ENCODE results near the gene PLCB3. TPM values are rescaled to one million over a fixed set of nuclear protein-coding genes. Genes with fewer than 3 reads are reported as not detected.

Gene PLCB3
- polyA plus RNA-seq (ENCODE audit: insufficient read length in 3 of 3) = 10 to 100 TPM; 11.6 to 17.7 (median 15.1) TPM
- long read RNA-seq, donor 1 = 0 reads
- long read RNA-seq, donor 2 = 0 reads
- long read RNA-seq, donor 3, full-length matches to known transcripts = 1 of 1 reads
- long read RNA-seq, donor 3, partial matches to known transcripts = 0 of 1 reads
- long read RNA-seq, donor 3, other reads (novel, unspliced or antisense) = 0 of 1 reads
- long read RNA-seq, donor 4, full-length matches to known transcripts = 2 of 2 reads
- long read RNA-seq, donor 4, partial matches to known transcripts = 0 of 2 reads
- long read RNA-seq, donor 4, other reads (novel, unspliced or antisense) = 0 of 2 reads
- long read RNA-seq, donor 5 = 0 reads
- long read RNA-seq, donor 6, partial matches to known transcripts = 9 of 9 reads
- long read RNA-seq, donor 6, other reads (novel, unspliced or antisense) = 0 of 9 reads
- long read RNA-seq, donor 7 = 0 reads
- long read RNA-seq, donor 8 = 0 reads
- long read RNA-seq, donor 9 = 0 reads
- long read RNA-seq, donor 10 = 0 reads
- long read RNA-seq, donor 11 = 0 reads
- long read RNA-seq, donor 12 = 0 reads
- long read RNA-seq, donor 13 = 0 reads
- long read RNA-seq, donor 14 = 0 reads
- long read RNA-seq, donor 15 = 0 reads
- long read RNA-seq, donor 16, full-length matches to known transcripts = 4 of 11 reads
- long read RNA-seq, donor 16, partial matches to known transcripts = 7 of 11 reads
- long read RNA-seq, donor 16, other reads (novel, unspliced or antisense) = 0 of 11 reads

- DNase-seq (ENCODE audit: extremely low read depth in 1 of 11, low read depth in 9 of 11, low spot score in 4 of 11) = no peak
Measured at GRCh38 chr11:64251016-64251752, at the start of gene PLCB3. Gene PLCB3 (plus strand): TSS chr11:64251530. CDS start chr11:64251650, 120 bp downstream.

DNA sequence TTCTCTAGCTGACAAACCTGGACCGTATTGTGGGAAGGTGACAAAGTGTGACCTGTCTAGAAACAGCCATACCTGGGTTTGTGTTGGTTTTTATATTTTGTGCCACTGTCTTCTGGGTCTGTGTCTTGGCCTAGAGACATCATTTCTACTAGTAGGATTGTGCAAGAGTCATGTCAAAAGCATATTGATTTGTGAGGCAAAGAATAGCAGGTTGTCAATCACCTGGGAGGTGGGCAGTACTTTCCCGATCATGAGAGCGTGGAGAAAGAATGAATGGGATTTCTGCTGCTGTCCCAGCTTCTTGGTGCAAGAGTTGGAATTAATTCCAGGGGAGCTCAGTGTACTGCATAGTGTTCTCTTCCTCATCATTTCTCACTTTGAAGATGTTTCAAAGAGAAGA, 49.8 kb upstream of the PLCB3 start:
- no peak for DNase-seq (ENCODE audit: extremely low read depth in 1 of 11, low read depth in 9 of 11, low spot score in 4 of 11)

- DNase-seq (ENCODE audit: extremely low read depth in 1 of 11, low read depth in 9 of 11, low spot score in 4 of 11) = no peak
Measured at GRCh38 chr11:64202992-64203391, 48.3 kb upstream of the PLCB3 start.

DNA sequence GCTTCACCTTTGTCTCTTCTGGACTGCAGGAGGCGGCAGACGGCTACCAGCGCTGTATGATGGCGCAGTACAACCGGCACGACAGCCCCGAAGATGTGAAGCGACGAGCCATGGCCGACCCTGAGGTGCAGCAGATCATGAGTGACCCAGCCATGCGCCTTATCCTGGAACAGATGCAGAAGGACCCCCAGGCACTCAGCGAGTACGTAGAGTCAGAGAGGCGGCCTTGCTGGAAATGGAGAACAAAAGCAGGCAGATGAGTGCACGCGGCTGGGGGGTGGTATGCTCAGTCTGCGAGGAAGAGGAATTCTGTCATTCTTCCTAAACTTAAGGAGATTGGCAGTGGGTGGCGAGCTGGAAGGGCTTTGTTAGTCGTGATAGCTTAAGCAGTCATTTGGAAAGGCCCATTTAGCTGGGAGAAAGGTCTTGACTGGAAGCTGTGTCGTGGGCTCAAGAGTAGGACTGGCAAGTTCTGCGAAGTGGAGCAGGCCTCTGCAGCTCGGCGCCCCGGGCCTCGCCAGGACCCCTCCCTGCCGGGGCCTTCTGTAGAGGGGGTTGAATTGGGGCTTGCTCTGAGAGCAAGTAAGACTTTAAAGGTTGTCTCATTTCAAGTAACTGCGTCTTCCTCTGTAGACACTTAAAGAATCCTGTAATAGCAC, 47.8 kb upstream of the PLCB3 start:
- no peak for DNase-seq (ENCODE audit: extremely low read depth in 1 of 11, low read depth in 9 of 11, low spot score in 4 of 11)

- no peak for DNase-seq (ENCODE audit: extremely low read depth in 1 of 11, low read depth in 9 of 11, low spot score in 4 of 11)
Measured at GRCh38 chr11:64204080-64204440, 47.3 kb upstream of the PLCB3 start.

- peak in 9 of 11 donors; percentile 76 to 85 (median 83) for DNase-seq (ENCODE audit: extremely low read depth in 1 of 11, low read depth in 9 of 11, low spot score in 4 of 11)
Measured at GRCh38 chr11:64204464-64204989, 46.8 kb upstream of the PLCB3 start.

DNA sequence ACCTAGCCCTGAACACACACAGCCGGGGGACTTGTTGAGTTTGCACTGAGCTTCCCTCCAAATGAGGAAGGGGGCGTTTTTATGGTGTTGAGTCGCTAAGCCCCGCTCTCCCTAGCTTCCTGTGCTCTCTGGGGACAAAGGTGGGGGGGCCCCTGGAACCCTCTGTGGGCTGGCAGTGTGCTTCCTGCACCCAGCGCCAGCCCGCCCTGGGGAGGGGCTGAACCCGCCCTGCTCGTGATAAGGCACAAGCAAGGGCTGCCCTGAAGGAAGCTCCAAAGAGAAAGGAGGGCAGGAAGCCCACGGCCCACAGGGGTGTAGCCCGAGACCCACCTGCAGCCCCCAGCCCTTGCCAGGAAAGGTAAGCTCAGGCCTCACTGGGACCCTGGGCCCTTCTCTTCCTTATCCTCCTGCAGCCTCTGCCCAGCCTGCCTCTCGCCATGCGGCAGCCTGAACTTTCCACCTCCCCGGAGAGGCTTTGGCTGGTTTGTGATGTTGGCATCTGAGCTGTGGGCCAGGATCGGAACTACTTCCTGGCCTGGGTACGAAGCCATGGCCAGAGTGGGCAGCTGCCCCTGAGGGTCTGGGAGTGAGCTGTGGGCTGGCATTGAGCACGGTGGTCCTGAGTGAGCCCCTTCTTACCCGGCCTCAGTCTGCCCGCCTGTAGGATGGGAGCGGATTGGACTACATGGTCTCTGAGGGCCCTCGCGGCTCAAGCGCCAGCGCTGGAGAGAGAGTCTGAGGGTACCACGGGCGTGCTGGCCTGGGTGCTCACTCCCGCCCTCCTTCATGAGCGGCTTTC, 44.7 kb upstream of the PLCB3 start, which contains the start of gene FERMT3:
Gene FERMT3 (plus strand): TSS at position 265 of the 799 bp plus-strand sequence. CDS start 644 bp downstream, outside the sequence.
- DNase-seq (ENCODE audit: extremely low read depth in 1 of 11, low read depth in 9 of 11, low spot score in 4 of 11) = no peak

- DNase-seq (ENCODE audit: extremely low read depth in 1 of 11, low read depth in 9 of 11, low spot score in 4 of 11) = peak in 2 of 11 donors; percentile 57
Measured at GRCh38 chr11:64207256-64208085, 43.9 kb upstream of the PLCB3 start.

GRCh38 chr11:64208086-64208795, 43.1 kb upstream of the PLCB3 start:
- no peak for DNase-seq (ENCODE audit: extremely low read depth in 1 of 11, low read depth in 9 of 11, low spot score in 4 of 11)

- DNase-seq (ENCODE audit: extremely low read depth in 1 of 11, low read depth in 9 of 11, low spot score in 4 of 11) = no peak
Measured at GRCh38 chr11:64208796-64209562, 42.4 kb upstream of the PLCB3 start.

GRCh38 chr11:64209563-64209843, 41.8 kb upstream of the PLCB3 start:
- no peak for DNase-seq (ENCODE audit: extremely low read depth in 1 of 11, low read depth in 9 of 11, low spot score in 4 of 11)

DNA sequence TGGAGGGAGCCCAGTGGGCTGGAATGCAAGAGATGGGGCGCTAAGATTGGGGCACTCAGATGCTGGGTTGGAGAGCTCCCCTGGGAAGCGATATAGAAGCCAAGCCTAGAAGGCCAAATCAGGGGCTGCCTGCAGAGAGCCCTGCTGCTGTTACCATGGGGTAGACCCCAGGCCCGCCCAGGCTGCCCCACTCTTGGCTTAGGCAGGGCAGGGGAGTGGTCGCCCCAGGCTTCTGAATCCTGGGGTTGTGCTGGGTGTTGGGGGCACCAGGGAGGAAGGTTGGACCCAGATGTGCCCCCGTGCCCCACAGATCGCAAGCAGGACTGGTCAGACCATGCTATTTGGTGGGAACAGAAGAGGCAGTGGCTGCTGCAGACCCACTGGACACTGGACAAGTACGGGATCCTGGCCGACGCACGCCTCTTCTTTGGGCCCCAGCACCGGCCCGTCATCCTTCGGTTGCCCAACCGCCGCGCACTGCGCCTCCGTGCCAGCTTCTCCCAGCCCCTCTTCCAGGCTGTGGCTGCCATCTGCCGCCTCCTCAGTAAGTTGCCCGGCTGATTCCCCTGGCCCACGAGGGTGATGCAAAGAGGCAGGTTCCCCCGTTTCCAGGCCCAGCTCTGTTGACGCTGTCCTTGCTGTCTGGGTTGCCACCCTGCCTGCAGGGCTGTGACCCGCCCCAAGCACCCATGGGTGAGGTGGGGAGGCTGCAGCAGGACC, 40.9 kb upstream of the PLCB3 start:
- no peak for DNase-seq (ENCODE audit: extremely low read depth in 1 of 11, low read depth in 9 of 11, low spot score in 4 of 11)

GRCh38 chr11:64211181-64211872, 40.0 kb upstream of the PLCB3 start:
- no peak for DNase-seq (ENCODE audit: extremely low read depth in 1 of 11, low read depth in 9 of 11, low spot score in 4 of 11)

DNA sequence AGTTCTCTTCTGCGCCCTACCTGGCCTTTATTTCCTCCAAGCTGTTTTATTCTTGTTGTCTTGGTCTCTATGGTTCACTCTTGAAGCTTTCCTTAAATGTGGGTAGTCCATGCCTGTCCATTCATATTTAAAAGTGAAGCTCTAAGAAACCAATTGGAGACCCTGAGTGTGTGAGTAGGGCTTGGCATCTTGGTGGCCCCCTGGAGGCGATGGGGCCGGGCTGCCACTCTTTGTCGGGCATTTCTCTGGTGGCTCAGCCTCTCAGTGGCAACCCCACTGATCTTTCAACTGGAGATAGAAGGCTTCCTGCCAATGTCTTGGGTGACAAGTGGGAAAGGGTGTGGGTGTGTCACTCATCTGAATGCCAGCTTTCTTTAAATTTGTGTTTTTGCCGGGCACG, 34.5 kb upstream of the PLCB3 start:
- no peak for DNase-seq (ENCODE audit: extremely low read depth in 1 of 11, low read depth in 9 of 11, low spot score in 4 of 11)
